SH-SY5Y (cell line): ENCODE measurements around the gene CD2BP2.

Experiments
- GATA2 ChIP-seq: IDR thresholded peaks from 2 replicates; pipeline ENCODE4 v1.6.1; 2011; ENCODE audit warnings: mild to moderate bottlenecking, low read depth, low read length
- GATA3 ChIP-seq: IDR thresholded peaks from 2 replicates; pipeline ENCODE4 v1.6.1; 2011; ENCODE audit warnings: low read depth, mild to moderate bottlenecking, low read length, moderate library complexity

GRCh38 chr16:30350134-30350871, 4.8 kb downstream of the CD2BP2 start:
- TF ChIP-seq GATA3 (no peak), GATA2 (no peak)
